Endodermal cell (in vitro differentiated cells): ENCODE results near the gene CAMTA1. TPM values are rescaled to one million over a fixed set of nuclear protein-coding genes. Genes with fewer than 3 reads are reported as not detected.
A peak's percentile ranks its signal among the peaks of the same experiment; 100 is the strongest.

Experiments
- DNase-seq: peaks from one replicate; pipeline ENCODE4 v3.0.0-alpha.2; 2017
- H3K27ac ChIP-seq: 2 replicates; pipeline ENCODE4 v1.5.1; 2013; ENCODE audit warnings: mild to moderate bottlenecking, low read depth, low read length, moderate library complexity
- H3K27me3 ChIP-seq: 2 replicates; pipeline ENCODE4 v1.6.1; 2013; ENCODE audit warnings: mild to moderate bottlenecking, low read length, moderate library complexity; ENCODE audit not compliant: insufficient read depth, control insufficient read depth, poor library complexity, severe bottlenecking
- H3K36me3 ChIP-seq: 2 replicates; pipeline ENCODE4 v1.7.0; 2013; ENCODE audit warnings: mild to moderate bottlenecking, low read length, moderate library complexity; ENCODE audit not compliant: control insufficient read depth, insufficient read depth
- H3K4me1 ChIP-seq: one replicate; pipeline ENCODE4 v1.7.0; 2013; ENCODE audit warnings: low read length; ENCODE audit not compliant: control insufficient read depth, insufficient read depth
- H3K4me3 ChIP-seq: 2 replicates; pipeline ENCODE4 v1.5.1; 2013; ENCODE audit warnings: mild to moderate bottlenecking, low read length, moderate library complexity
- H3K9ac ChIP-seq: 2 replicates; pipeline ENCODE4 v1.6.1; 2013; ENCODE audit warnings: mild to moderate bottlenecking, low read length, moderate library complexity; ENCODE audit not compliant: poor library complexity, severe bottlenecking; ENCODE audit errors: extremely low read depth
- H3K9me3 ChIP-seq: 2 replicates; pipeline ENCODE4 v1.6.1; 2013; ENCODE audit warnings: mild to moderate bottlenecking, low read length, moderate library complexity; ENCODE audit not compliant: control insufficient read depth
- H3K27ac Mint-ChIP-seq: 2 replicates; pipeline ENCODE4 v1.8.0; 2020; ENCODE audit warnings: mixed read lengths
- H3K27me3 Mint-ChIP-seq: 2 replicates; pipeline ENCODE4 v1.8.0; 2021; ENCODE audit warnings: mild to moderate bottlenecking, mixed read lengths; ENCODE audit not compliant: insufficient read depth
- H3K36me3 Mint-ChIP-seq: 2 replicates; pipeline ENCODE4 v1.8.0; 2020; ENCODE audit warnings: low read depth, mixed read lengths
- H3K4me1 Mint-ChIP-seq: 2 replicates; pipeline ENCODE4 v1.8.0; 2020; ENCODE audit warnings: mixed read lengths
- H3K4me3 Mint-ChIP-seq: 2 replicates; pipeline ENCODE4 v1.8.0; 2020; ENCODE audit warnings: mild to moderate bottlenecking, moderate library complexity, mixed read lengths
- H3K9me3 Mint-ChIP-seq: 2 replicates; pipeline ENCODE4 v1.8.0; 2020; ENCODE audit warnings: mild to moderate bottlenecking, mixed read lengths
- WGBS, 2 experiments: methylation state at CpG; one replicate each; pipeline versions ENCODE4 v1.1.5 to v1.1.7; 2013; ENCODE audit warnings: missing lambda C conversion rate in 2 of 2, mixed read lengths in 1 of 2; ENCODE audit not compliant: insufficient coverage in 1 of 2, insufficient read length in 1 of 2; 5-methylcytosine and 5-hydroxymethylcytosine counted together
- total RNA-seq, 2 donors: library from RNA; stranded (reverse); fragmentation: NEBNext Ultra II Directional in 1 of 2; extraction: Animal tissue kit (Norgen Biotek cat#: 25700) in 1 of 2; gene quantifications; 2 replicates in 1 of 2; 3 replicates in 1 of 2; pipeline ENCODE4 v1.2.1, GENCODE V29; 2021
- TF ChIP-seq, protein P1 (sequence below): fragments of 200-600 bp; sonication (generic); conservative IDR thresholded peaks from 2 replicates; pipeline ENCODE4 v1.5.0; 2021; ENCODE audit warnings: antibody characterized with exemption, mild to moderate bottlenecking

The CAMTA1 gene
- total RNA-seq, 2 donors from 2014 or later: 123 to 137 TPM

DNA sequence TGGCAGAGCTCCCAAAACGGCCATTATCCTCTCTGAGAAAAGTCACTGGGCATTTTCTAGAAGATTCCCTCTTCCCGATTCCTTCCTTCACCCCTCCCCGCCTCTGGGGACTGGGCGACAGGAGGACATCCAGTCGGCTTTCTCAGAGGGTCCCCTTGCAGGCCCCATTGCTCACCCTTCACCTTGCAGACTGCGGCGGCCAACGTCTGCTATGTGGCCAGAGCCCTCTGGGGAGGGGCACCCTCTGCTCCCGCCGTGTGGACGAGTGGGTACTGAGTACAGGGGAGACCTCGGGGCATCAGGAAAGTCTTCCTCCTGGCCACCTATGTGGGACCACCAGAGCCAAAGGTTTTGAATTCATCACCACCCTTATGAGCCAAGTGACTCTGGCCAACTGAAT, 692.3 kb downstream of the CAMTA1 start:
- Histone ChIP-seq H3K27ac (no peak overlapping the region), H3K4me1 (no peaks in the 10 kb centered on the region), H3K36me3 (no peaks in the 10 kb centered on the region), H3K4me3 (no peak overlapping the region), H3K9me3 (no peaks in the 10 kb centered on the region), H3K27me3 (no peaks in the 10 kb centered on the region), H3K9ac (no peak overlapping the region)
- Mint-ChIP-seq H3K27ac (no peak overlapping the region), H3K4me1 (no peaks in the 10 kb centered on the region), H3K9me3 (no peaks in the 10 kb centered on the region), H3K36me3 (no peaks in the 10 kb centered on the region), H3K27me3 (no peaks in the 10 kb centered on the region), H3K4me3 (no peak overlapping the region)
- no peak for DNase-seq
- 88 to 98% methylated on average over 7 to 12 of the region's 12 CpGs for WGBS, 2 experiments
- TF ChIP-seq, protein P1, sequence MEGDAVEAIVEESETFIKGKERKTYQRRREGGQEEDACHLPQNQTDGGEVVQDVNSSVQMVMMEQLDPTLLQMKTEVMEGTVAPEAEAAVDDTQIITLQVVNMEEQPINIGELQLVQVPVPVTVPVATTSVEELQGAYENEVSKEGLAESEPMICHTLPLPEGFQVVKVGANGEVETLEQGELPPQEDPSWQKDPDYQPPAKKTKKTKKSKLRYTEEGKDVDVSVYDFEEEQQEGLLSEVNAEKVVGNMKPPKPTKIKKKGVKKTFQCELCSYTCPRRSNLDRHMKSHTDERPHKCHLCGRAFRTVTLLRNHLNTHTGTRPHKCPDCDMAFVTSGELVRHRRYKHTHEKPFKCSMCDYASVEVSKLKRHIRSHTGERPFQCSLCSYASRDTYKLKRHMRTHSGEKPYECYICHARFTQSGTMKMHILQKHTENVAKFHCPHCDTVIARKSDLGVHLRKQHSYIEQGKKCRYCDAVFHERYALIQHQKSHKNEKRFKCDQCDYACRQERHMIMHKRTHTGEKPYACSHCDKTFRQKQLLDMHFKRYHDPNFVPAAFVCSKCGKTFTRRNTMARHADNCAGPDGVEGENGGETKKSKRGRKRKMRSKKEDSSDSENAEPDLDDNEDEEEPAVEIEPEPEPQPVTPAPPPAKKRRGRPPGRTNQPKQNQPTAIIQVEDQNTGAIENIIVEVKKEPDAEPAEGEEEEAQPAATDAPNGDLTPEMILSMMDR: no peak

DNA sequence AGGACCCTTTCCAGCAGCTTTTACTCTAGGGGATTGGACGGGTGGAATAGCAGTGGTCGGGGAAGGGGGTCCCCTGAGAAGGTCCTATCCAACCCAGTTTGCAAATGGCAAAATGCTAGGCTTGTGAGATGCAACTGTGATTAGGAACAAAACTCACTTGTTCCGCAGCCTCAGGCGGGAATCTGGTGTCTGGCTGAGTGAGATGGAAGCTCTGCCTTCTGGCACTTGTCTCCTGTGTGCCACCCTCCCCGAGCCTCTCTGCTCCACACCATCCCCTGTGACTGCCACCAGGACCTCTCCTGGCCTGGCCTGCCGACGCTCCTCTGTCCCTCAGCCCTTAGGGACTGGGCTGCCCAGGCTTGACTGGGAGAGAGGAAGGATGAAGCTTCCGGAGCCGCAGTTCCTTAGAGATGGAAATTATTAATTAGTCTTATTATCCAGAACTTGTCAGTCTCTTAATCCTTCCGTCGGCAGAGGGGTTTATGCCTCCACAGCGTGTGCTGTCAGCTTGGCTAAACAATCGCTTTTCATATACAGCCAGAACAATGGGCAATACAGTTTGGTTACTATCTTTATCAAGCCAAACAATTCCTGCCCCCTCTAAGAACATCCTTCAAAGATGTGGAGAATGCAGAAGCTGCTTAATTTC, 693.0 kb downstream of the CAMTA1 start:
- Mint-ChIP-seq H3K4me3 (no peak overlapping the region), H3K9me3 (no peaks in the 10 kb centered on the region), H3K4me1 (no peaks in the 10 kb centered on the region), H3K27ac (no peak overlapping the region), H3K27me3 (no peaks in the 10 kb centered on the region), H3K36me3 (no peaks in the 10 kb centered on the region)
- no peaks in the 10 kb centered on the region for H3K4me1 ChIP-seq
- DNase-seq: no peak
- TF ChIP-seq, protein P1: no peak
- H3K27ac ChIP-seq: peak overlapping the region; percentile 4
- no peaks in the 10 kb centered on the region for H3K36me3 ChIP-seq
- 72 to 75% methylated on average over 9 to 13 of the region's 13 CpGs for WGBS, 2 experiments
- H3K4me3 ChIP-seq: no peak overlapping the region
- H3K9me3 ChIP-seq: no peaks in the 10 kb centered on the region
- no peak overlapping the region for H3K9ac ChIP-seq
- no peaks in the 10 kb centered on the region for H3K27me3 ChIP-seq

DNA sequence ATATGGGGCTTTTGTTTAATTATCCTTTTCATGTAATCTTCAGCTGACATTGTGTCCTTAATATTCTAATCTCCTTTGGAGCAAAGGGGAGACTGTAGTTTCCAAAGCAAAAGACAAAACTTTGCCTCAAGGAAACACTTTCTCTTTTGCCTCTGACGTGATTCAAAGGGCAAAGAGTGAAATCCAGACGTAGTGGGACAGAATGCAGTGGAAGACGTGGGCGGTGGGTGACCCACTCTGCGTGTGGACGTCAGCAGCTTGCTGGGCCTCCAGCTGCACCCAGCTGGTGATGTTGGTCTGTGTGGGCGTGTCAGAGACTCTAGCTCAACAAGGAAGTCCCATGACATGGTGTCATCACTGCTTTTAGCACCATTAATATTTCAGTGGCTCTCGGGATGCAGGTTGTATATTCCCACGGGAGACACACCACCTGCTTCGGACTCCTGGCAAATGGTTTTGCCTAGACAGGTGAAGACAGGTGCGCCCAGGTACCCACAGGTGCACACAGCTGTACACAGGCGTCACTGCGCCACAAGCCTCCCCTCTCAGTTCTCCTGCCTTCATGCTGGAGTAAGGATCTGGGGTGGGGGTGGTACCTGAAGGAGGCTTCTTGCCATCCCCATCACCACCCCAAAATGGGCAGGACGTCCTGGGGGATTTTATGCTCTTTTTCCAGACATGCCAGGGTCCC, 693.7 kb downstream of the CAMTA1 start:
- Histone ChIP-seq H3K4me3 (no peak overlapping the region), H3K9me3 (no peaks in the 10 kb centered on the region), H3K36me3 (no peaks in the 10 kb centered on the region), H3K9ac (no peak overlapping the region), H3K4me1 (no peaks in the 10 kb centered on the region), H3K27ac (peak overlapping the region; percentile 4), H3K27me3 (no peaks in the 10 kb centered on the region)
- no peak for DNase-seq
- H3K4me1 Mint-ChIP-seq: no peaks in the 10 kb centered on the region
- H3K36me3 Mint-ChIP-seq: no peaks in the 10 kb centered on the region
- H3K27me3 Mint-ChIP-seq: no peaks in the 10 kb centered on the region
- 82 to 85% methylated on average over 12 to 14 of the region's 14 CpGs for WGBS, 2 experiments
- H3K27ac Mint-ChIP-seq: no peak overlapping the region
- TF ChIP-seq, protein P1: no peak
- no peaks in the 10 kb centered on the region for H3K9me3 Mint-ChIP-seq
- H3K4me3 Mint-ChIP-seq: no peak overlapping the region
